ENCODE results near the gene LRRC71.

DNA sequence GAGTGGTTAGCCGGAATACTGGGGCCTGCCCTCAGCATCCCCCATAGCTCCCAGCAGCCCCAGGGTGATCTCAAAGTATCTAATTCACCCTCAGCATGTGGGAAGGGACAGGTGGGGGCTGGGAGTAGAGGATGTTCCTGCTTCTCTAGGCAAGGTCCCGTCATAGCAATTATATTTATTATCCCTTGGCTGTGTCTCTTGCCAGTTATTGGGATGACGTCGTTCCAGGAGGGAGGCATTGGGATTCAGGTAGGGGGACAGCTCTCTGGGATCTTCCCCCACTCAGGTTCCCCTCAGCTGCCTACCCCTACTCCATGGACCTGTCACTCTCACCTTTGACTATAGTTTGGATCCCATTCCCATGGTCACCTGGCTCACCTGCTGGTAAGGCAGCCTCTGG is 38.8 kb upstream of the LRRC71 start:
- TF ChIP-seq, protein P1, sequence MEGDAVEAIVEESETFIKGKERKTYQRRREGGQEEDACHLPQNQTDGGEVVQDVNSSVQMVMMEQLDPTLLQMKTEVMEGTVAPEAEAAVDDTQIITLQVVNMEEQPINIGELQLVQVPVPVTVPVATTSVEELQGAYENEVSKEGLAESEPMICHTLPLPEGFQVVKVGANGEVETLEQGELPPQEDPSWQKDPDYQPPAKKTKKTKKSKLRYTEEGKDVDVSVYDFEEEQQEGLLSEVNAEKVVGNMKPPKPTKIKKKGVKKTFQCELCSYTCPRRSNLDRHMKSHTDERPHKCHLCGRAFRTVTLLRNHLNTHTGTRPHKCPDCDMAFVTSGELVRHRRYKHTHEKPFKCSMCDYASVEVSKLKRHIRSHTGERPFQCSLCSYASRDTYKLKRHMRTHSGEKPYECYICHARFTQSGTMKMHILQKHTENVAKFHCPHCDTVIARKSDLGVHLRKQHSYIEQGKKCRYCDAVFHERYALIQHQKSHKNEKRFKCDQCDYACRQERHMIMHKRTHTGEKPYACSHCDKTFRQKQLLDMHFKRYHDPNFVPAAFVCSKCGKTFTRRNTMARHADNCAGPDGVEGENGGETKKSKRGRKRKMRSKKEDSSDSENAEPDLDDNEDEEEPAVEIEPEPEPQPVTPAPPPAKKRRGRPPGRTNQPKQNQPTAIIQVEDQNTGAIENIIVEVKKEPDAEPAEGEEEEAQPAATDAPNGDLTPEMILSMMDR (IDR thresholded peaks at IDR 0.05), result no peak
- no peak for TF ChIP-seq POLR2A (IDR thresholded peaks at IDR 0.05)

All from Peyer's patch (tissue), 4 donors.